CD4-positive, alpha-beta T cell treated with Interleukin-17A for 4 hours (primary cell): ENCODE data around the gene SPTBN4.
A peak's percentile ranks its signal among the peaks of the same experiment; 100 is the strongest.
"Not testable (repeated sequence)": the region's sequence is repeated elsewhere in the genome, so short reads cannot be mapped to it uniquely, and the experiment has no call there.

Source experiments
- DNase-seq: peaks from one replicate; pipeline ENCODE4 v3.0.0-alpha.2; 2020; ENCODE audit warnings: mixed read lengths

SPTBN4 gene

DNA sequence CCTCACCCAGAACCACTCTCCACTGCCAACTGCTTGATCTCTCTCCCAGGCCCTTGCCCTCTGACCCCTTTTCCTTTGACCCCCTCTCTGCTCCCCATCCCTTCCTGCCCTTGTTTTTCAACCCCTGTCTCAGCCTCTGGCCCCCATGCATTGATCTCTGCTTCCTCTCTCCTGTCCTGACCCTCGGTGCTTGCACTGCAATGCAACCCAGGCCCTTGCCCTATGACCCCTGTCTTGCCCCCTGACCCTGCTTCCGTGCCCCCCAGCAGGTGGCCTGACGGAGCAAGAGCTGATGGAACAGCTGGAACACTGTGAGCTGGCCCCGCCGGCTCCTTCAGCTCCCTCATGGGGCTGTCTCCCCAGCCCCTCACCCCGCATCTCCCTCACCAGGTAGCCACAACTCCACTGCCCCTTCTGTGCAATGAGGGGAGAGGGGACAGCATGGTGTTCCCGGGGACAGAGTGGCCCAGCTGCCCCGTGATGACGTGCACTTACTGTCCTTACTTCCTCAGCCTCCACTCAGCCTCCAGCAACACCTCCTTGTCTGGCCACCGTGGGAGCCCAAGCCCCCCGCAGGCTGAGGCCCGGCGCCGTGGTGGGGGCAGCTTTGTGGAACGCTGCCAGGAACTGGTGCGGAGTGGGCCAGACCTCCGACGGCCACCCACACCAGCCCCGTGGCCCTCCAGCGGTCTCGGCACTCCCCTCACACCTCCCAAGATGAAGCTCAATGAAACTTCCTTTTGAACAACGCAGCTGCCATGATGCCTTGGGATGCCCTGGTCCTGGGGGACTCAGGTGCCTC, 123.9 kb downstream of the SPTBN4 start:
- DNase-seq: no peak

GRCh38 chr19:40591724-40592123, 124.9 kb downstream of the SPTBN4 start:
- not testable (repeated sequence) for DNase-seq

DNA sequence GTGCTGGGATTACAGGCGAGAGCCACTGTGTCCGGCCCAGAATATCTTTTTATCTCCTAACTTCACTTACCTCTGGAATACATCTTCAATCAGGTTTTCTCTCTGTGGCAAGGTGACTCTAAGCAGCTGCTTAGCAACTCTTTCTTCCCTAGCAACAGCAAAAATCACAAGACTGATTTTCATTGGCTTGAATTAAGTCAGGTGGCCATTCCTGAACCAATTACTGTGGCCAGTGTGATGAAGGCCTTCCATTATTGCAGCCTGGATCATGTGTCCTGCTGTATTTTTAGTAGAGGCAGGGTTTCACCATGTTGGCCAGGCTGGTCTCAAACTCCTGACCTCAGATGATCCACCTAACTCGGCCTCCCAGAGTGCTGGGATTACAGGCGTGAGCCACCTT, 125.4 kb downstream of the SPTBN4 start:
- no peak for DNase-seq

GRCh38 chr19:40594255-40594654, 127.5 kb downstream of the SPTBN4 start:
- no peak for DNase-seq

- no peak for DNase-seq
These were observed 127.9 kb downstream of the SPTBN4 start for GRCh38 chr19:40594657-40595091.

DNA sequence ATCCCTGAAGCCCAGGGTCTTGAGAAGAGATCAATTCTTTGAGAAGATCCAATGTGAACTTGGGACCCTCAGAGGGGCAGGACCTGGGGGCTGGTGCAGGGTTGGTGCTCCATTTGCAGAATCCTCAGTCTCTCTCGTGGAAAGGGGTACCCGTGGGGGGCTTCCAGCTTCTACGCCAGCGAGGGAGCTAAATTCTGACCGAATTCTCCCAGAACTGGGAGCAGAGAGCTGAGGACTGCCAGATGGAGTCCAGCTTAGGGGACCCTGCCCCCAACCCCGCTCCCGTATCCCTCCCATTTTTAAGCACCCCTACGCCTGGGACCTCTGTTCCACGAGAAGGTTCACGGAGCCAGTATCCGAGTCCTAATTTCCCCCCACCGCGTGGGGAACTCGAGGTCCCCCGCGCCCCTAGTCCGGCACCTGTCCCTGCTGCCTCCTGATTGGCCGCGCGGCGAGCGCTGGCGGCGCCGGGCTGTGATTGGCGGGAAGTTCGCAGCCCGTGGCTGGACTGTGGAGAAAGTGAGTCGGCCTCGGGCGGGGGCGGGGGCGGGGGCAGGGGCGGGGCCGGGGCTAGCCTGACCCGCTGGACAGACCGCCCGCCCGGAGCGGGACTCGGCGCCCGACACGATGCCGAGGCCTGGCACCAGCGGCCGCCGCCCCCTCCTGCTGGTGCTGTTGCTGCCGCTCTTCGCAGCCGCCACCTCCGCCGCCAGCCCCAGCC, 130.0 kb downstream of the SPTBN4 start:
- DNase-seq: no peak

DNA sequence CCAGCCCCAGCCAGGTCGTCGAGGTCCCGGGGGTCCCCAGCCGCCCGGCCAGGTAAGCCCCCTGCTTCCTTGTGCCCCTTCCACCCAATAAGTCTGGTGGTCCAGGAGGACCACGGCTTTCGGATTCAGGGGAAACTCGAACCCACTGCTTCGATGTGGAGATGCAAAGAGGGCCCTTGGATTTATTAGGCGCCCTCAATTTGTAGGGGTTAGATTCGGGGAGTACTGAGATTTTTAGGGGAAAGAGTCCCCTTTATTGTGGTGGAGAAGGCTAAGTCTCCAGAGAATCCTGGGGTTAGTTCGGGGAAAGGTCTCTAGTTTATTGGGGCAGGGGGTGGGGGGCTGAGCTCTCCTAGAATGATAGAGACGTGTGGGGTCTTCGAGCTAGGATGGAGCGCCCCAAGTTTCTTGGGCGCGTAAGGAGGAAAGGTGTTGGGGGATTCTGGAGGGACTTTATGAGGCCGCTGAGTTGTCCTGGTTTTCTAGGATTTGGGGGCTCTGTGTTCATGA, 130.6 kb downstream of the SPTBN4 start:
- DNase-seq: no peak

DNA sequence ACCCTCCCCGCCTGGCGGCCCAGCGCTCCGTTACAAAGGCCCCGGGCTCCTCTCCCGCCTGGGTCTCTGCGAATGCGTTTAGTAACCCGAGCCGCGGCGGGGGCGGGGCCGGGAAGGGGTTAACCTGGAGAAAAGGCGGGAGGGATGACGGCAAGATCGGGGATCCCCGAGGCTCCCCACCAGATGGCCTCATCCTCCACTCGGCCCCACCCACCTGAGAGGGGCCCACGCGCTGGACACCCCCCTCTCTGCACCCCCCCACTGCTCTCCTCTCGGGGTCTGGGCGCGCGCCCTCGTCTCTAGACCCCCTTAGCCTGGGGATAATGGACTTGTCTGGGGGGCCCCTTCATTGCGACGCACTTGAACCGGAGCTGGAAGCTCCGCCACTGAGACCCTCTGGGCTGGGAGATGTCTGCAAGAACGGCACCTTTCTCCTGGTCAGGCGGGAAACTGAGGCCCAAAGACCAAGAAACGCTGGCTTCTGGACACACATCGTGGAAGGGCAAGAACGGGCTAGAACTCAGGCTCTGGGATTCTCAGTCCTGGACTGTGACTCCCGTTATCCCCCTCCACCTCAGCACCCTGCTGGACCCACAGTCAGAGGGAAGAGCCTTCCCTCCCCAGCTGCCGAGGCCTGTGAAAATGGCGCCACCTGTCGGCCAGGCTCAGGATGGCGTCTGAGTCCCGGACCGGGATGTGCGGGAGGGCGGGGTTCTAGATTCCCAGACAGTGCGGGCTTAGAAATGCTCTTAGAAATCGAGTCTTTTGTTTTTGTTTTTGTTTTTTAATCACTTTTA, 131.5 kb downstream of the SPTBN4 start:
- DNase-seq: peak; percentile 87

GRCh38 chr19:40598918-40599307, 132.1 kb downstream of the SPTBN4 start:
- DNase-seq: no peak

- DNase-seq: peak; percentile 44
These were observed 132.6 kb downstream of the SPTBN4 start for GRCh38 chr19:40599331-40599901.

DNA sequence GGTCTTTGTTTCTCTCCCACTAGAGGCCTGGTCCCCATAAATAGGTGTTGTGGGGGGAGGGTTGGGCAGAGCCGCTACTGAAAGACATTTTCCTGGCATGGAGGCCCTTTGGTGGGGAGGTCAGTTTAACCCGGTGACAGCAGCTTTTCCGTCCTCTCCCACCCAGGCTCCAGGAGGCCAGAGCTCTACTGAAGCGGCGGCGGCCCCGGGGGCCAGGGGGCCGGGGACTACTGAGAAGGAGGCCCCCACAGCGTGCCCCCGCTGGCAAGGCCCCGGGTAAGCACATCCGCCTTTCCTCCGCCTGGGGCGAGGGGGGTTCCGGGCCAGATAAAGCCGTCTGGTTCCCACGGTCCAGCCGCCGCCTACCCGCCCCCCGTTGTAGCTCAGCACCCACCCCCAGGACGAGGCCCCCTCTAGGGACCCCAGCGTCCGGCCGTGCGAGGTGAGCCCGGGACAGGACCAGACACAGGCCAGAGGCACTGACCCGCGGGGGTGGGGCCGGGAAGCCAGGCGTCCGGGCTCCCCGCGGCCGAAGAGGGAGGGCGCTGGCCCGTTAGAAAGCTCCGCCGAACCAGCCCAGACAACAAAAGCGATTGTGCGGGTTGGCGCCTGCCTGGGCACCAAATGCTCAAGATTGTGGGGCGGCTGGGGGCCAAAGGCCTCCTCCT, 133.2 kb downstream of the SPTBN4 start:
- no peak for DNase-seq

DNA sequence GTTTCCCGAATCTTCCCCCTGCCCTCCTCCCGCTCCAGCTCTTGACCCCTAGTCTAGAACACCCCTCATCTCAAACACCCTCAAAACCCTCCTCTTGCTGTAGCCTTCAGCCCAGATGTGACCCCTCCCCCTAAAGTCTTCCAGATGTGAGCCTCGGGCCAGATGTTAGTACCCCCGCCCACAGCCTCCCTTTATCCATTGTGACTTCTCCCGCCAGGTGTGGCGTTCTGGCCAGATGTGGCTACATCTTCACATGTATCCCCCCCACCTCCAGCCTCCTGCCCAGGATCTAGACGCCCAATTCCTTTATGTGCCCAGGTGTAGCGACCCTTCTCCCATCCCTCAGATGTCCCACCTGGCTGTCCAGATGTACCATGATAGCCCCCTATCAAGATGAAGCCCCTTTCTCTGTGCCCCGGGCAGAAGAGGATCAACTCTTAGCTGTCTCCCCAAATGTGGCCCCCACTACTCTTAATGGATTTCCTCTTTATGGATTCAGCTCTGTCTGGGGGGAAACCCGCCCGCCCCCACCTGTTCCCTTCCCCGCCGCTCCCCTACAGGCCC, 133.9 kb downstream of the SPTBN4 start:
- DNase-seq: no peak

DNA sequence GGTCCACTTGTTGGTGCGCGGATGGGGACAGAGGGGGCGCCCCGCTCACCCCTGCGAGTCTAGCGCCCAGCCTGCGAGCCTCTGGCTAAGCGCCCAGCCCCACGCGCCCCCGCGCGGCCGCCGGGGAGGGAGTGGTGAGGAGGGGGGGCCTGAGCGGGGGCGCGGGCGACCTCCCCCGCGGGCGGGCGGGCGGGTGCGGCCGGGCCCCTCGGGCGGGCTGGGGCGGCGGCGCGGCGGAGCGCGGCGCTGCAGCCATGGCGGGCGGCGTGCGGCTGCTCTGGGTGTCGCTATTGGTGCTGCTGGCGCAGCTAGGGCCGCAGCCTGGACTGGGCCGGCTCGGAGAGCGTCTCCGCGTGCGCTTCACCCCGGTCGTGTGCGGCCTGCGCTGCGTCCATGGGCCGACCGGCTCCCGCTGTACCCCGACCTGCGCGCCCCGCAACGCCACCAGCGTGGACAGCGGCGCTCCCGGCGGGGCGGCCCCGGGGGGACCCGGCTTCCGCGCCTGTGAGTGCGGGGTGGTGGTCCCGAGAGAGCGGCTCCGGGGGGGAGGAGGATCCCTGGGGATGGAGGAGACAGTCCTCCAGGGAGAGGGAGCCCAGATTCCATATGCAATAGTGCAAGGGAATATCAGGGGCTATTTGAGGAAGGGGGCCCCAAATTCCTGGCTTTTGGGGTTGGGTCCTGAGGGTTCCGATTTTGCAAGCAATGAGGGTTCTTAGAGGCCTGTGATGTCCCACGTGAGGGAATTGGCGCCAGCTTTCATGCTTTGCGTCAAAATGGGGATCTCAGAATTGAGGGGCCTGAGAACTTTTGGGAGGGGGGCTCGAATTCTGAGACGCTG, 134.6 kb downstream of the SPTBN4 start, which contains the start of gene LTBP4:
Gene LTBP4 (plus strand): TSS at position 236 of the 841 bp plus-strand sequence. CDS start 19 bp downstream, at position 255.
- peak; percentile 48 for DNase-seq

DNA sequence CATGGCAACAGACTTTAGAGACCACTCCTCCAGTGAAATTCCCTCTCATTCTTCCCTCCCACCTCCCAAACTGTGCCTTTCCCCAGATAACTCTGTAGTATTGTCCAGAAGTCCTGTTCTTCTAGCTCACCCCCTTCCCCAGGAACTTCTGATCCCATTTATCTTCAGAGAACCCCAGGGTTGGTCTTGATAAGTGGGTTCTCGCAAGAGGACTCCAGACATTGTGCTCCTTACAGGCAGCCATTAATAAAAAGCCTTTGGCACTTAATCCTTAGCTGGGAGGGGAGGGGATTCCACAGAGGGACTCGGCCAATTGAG, 136.2 kb downstream of the SPTBN4 start:
- no peak for DNase-seq

GRCh38 chr19:40603389-40604170, 136.8 kb downstream of the SPTBN4 start:
- peak; percentile 99 for DNase-seq

- DNase-seq: no peak
These were observed 137.4 kb downstream of the SPTBN4 start for GRCh38 chr19:40604171-40604646.

GRCh38 chr19:40604647-40605215, 137.9 kb downstream of the SPTBN4 start:
- peak; percentile 25 for DNase-seq

GRCh38 chr19:40605216-40605971, 138.6 kb downstream of the SPTBN4 start:
- peak; percentile 85 for DNase-seq
